Neural cell (in vitro differentiated cells): ENCODE measurements around the gene CCDC148. TPM values are rescaled to one million over a fixed set of nuclear protein-coding genes. Genes with fewer than 3 reads are reported as not detected.

Experiments
- H2AFZ ChIP-seq: fragments of 200-600, 300-800 bp; sonication (generic), shearing (Covaris generic); 2 replicates; pipeline ENCODE4 v1.6.0; 2014; ENCODE audit warnings: low read depth, mild to moderate bottlenecking, antibody characterized with exemption, low read length, moderate library complexity
- H3F3A ChIP-seq: fragments of 200-600 bp; shearing (Covaris generic); 2 replicates; pipeline ENCODE4 v1.6.1; 2016; ENCODE audit warnings: mild to moderate bottlenecking, moderate library complexity, mixed read lengths, antibody characterized with exemption, low read length; ENCODE audit not compliant: insufficient read depth, poor library complexity, severe bottlenecking
- H3K27ac ChIP-seq: fragments of 200-600, 300-800 bp; sonication (generic), shearing (Covaris generic); 2 replicates; pipeline ENCODE4 v1.5.1; 2014; ENCODE audit warnings: mild to moderate bottlenecking, low read length, moderate library complexity
- H3K27me3 ChIP-seq: fragments of 300-800, 200-600 bp; sonication (generic), shearing (Covaris generic); 2 replicates; pipeline ENCODE4 v1.6.0; 2014; ENCODE audit warnings: mild to moderate bottlenecking, low read depth, low read length, moderate library complexity; ENCODE audit not compliant: insufficient read depth
- H3K36me3 ChIP-seq: fragments of 300-800, 200-600 bp; sonication (generic), shearing (Covaris generic); 2 replicates; pipeline ENCODE4 v1.5.1; 2014; ENCODE audit warnings: mild to moderate bottlenecking, antibody characterized with exemption, low read length, moderate library complexity; ENCODE audit not compliant: insufficient read depth
- H3K4me2 ChIP-seq: fragments of 300-800, 200-600 bp; sonication (generic), shearing (Covaris generic); 2 replicates; pipeline ENCODE4 v1.6.0; 2014; ENCODE audit warnings: mild to moderate bottlenecking, low read length
- H3K4me3 ChIP-seq: fragments of 300-800, 200-600 bp; sonication (generic), shearing (Covaris generic); 2 replicates; pipeline ENCODE4 v1.5.1; 2014; ENCODE audit warnings: mild to moderate bottlenecking, low read length, moderate library complexity
- H3K79me2 ChIP-seq: fragments of 200-600 bp; shearing (Covaris generic); replicated peaks from 2 replicates; pipeline ENCODE4 v1.6.0; 2014; ENCODE audit warnings: mild to moderate bottlenecking, low read length, moderate library complexity; ENCODE audit not compliant: insufficient read depth
- H3K9ac ChIP-seq: fragments of 300-800, 200-600 bp; sonication (generic), shearing (Covaris generic); 2 replicates; pipeline ENCODE4 v1.6.1; 2016; ENCODE audit warnings: mild to moderate bottlenecking, low read length, mixed read lengths
- H3K9me2 ChIP-seq: fragments of 200-600 bp; shearing (Covaris generic); 2 replicates; pipeline ENCODE4 v1.6.1; 2016; ENCODE audit warnings: mild to moderate bottlenecking, low read length, mixed read lengths; ENCODE audit not compliant: insufficient read depth
- H3K9me3 ChIP-seq: fragments of 200-600, 300-800 bp; sonication (generic), shearing (Covaris generic); 2 replicates; pipeline ENCODE4 v1.6.1; 2016; ENCODE audit warnings: mild to moderate bottlenecking, mixed run types, low read length, moderate library complexity, mixed read lengths
- H4K20me1 ChIP-seq: fragments of 200-600 bp; shearing (Covaris generic); 2 replicates; pipeline ENCODE4 v1.6.1; 2016; ENCODE audit warnings: mild to moderate bottlenecking, mixed run types; ENCODE audit not compliant: insufficient read depth
- EP300 ChIP-seq: fragments of 450-650 bp; conservative IDR thresholded peaks from 2 replicates; pipeline ENCODE4 v1.6.1; 2014; ENCODE audit warnings: antibody characterized with exemption, mild to moderate bottlenecking, moderate library complexity; ENCODE audit not compliant: poor library complexity, severe bottlenecking
- EZH2 ChIP-seq: fragments of 200-600, 300-800 bp; shearing (Covaris generic), sonication (generic); IDR thresholded peaks from 2 replicates; pipeline ENCODE4 v1.6.1; 2014; ENCODE audit warnings: antibody characterized with exemption, low read length, borderline replicate concordance, mild to moderate bottlenecking; ENCODE audit not compliant: insufficient read depth, poor library complexity, severe bottlenecking
- MXI1 ChIP-seq: fragments of 450-650 bp; conservative IDR thresholded peaks from 2 replicates; pipeline ENCODE4 v1.6.1; 2014; ENCODE audit warnings: antibody characterized with exemption, mild to moderate bottlenecking; ENCODE audit not compliant: poor library complexity, severe bottlenecking
- POLR2AphosphoS5 ChIP-seq: IDR thresholded peaks from 2 replicates; pipeline ENCODE4 v1.6.1; 2012
- RAD21 ChIP-seq: fragments of 450-650 bp; conservative IDR thresholded peaks from 2 replicates; pipeline ENCODE4 v1.6.1; 2014; ENCODE audit warnings: antibody characterized with exemption, mild to moderate bottlenecking, moderate library complexity
- SMC3 ChIP-seq: fragments of 450-650 bp; conservative IDR thresholded peaks from 2 replicates; pipeline ENCODE4 v1.6.1; 2014; ENCODE audit warnings: antibody characterized with exemption, mild to moderate bottlenecking, moderate library complexity; ENCODE audit not compliant: poor library complexity
- TAF1 ChIP-seq: IDR thresholded peaks from 2 replicates; pipeline ENCODE4 v1.6.1; 2012; ENCODE audit warnings: low read depth
- polyA plus RNA-seq: library from polyadenylated mRNA; depleted of rRNA; stranded (reverse); fragments of >200 nt; gene quantifications from 2 replicates; pipeline ENCODE4 v1.2.3, GENCODE V29; 2014
- TF ChIP-seq, protein P1 (sequence below): fragments of 450-650 bp; IDR thresholded peaks from 2 replicates; pipeline ENCODE4 v1.5.1; 2014; ENCODE audit warnings: antibody characterized with exemption, mild to moderate bottlenecking, moderate library complexity; ENCODE audit not compliant: poor library complexity, severe bottlenecking
- TF ChIP-seq, protein P2 (sequence below): IDR thresholded peaks from 2 replicates; pipeline ENCODE4 v1.6.1; 2012; ENCODE audit warnings: borderline replicate concordance

CCDC148 gene
- polyA plus RNA-seq, 1 donor from 2014 or later = 1.8 TPM

DNA sequence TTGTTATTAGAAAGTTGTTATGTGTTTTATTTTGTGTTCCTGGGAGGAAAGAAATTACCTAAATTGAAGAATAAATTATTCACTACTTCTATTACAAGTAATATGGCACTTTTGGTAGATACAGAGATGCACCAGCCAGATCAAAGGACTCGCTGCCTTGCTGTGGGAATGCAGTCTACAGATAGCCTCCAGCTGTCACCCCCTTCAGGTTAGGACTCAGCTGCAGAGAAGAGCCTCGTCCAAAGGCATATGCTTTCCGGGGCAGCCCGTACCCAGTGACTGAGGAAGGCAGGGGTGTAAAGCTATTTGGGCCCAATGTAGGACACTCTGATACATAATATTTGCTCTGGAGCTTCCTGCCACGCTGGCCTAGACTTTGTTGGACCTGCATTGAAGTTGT, 90.2 kb downstream of the CCDC148 start:
- Histone ChIP-seq H3K27ac (no peak overlapping the region), H2AFZ (no peak overlapping the region), H3K4me2 (no peak overlapping the region), H3F3A (no peaks in the 10 kb centered on the region), H3K9ac (no peak overlapping the region), H3K27me3 (no peaks in the 10 kb centered on the region), H3K79me2 (no peaks in the 10 kb centered on the region), H3K9me2 (no peaks in the 10 kb centered on the region), H3K9me3 (no peaks in the 10 kb centered on the region), H3K36me3 (no peaks in the 10 kb centered on the region), H3K4me3 (no peak overlapping the region), H4K20me1 (no peaks in the 10 kb centered on the region)
- no peak for TF ChIP-seq MXI1
- no peak for TF ChIP-seq TAF1

DNA sequence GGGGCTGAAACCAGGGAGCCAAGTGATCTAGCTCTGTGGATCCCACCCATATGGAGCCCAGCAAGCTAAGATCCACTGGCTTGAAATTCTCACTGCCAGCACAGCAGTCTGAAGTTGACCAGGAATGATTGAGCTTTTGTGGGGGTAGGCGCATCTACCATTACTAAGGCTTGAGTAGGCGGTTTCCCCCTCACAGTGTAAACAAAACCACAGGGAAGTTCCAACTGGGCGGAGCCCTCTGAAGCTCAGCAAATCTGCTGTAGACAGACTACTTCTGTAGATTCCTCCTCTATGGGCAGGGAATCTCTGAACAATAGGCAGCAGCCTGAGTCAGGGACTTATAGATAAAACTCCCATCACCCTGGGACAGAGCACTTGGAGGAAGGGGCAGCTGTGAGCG, 96.7 kb downstream of the CCDC148 start:
- Histone ChIP-seq H3K4me2 (no peak overlapping the region), H3K9ac (no peak overlapping the region)

More for the DNA sequence above, 96.7 kb downstream of the CCDC148 start:
- H3K4me3 ChIP-seq = no peak overlapping the region
- no peaks in the 10 kb centered on the region for H3K9me3 ChIP-seq
- no peaks in the 10 kb centered on the region for H3F3A ChIP-seq
- H3K36me3 ChIP-seq = no peaks in the 10 kb centered on the region
- no peaks in the 10 kb centered on the region for H4K20me1 ChIP-seq
- H3K27me3 ChIP-seq = no peaks in the 10 kb centered on the region
- TF ChIP-seq, protein P1, sequence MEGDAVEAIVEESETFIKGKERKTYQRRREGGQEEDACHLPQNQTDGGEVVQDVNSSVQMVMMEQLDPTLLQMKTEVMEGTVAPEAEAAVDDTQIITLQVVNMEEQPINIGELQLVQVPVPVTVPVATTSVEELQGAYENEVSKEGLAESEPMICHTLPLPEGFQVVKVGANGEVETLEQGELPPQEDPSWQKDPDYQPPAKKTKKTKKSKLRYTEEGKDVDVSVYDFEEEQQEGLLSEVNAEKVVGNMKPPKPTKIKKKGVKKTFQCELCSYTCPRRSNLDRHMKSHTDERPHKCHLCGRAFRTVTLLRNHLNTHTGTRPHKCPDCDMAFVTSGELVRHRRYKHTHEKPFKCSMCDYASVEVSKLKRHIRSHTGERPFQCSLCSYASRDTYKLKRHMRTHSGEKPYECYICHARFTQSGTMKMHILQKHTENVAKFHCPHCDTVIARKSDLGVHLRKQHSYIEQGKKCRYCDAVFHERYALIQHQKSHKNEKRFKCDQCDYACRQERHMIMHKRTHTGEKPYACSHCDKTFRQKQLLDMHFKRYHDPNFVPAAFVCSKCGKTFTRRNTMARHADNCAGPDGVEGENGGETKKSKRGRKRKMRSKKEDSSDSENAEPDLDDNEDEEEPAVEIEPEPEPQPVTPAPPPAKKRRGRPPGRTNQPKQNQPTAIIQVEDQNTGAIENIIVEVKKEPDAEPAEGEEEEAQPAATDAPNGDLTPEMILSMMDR = no peak
- TF ChIP-seq EP300 (no peak), POLR2AphosphoS5 (no peak), SMC3 (no peak), RAD21 (no peak), MXI1 (no peak), EZH2 (no peak), TAF1 (no peak)
- TF ChIP-seq, protein P2, sequence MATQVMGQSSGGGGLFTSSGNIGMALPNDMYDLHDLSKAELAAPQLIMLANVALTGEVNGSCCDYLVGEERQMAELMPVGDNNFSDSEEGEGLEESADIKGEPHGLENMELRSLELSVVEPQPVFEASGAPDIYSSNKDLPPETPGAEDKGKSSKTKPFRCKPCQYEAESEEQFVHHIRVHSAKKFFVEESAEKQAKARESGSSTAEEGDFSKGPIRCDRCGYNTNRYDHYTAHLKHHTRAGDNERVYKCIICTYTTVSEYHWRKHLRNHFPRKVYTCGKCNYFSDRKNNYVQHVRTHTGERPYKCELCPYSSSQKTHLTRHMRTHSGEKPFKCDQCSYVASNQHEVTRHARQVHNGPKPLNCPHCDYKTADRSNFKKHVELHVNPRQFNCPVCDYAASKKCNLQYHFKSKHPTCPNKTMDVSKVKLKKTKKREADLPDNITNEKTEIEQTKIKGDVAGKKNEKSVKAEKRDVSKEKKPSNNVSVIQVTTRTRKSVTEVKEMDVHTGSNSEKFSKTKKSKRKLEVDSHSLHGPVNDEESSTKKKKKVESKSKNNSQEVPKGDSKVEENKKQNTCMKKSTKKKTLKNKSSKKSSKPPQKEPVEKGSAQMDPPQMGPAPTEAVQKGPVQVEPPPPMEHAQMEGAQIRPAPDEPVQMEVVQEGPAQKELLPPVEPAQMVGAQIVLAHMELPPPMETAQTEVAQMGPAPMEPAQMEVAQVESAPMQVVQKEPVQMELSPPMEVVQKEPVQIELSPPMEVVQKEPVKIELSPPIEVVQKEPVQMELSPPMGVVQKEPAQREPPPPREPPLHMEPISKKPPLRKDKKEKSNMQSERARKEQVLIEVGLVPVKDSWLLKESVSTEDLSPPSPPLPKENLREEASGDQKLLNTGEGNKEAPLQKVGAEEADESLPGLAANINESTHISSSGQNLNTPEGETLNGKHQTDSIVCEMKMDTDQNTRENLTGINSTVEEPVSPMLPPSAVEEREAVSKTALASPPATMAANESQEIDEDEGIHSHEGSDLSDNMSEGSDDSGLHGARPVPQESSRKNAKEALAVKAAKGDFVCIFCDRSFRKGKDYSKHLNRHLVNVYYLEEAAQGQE = no peak
- H3K9me2 ChIP-seq = no peaks in the 10 kb centered on the region
- no peak overlapping the region for H2AFZ ChIP-seq
- no peaks in the 10 kb centered on the region for H3K79me2 ChIP-seq
- no peak overlapping the region for H3K27ac ChIP-seq
